ENCODE results near the gene CSNK2A1.

CSNK2A1 gene

GRCh38 chr20:427849-428657 is 115.5 kb downstream of the CSNK2A1 start:
- no peak for DNase-seq

- no peak for DNase-seq
These were observed 116.2 kb downstream of the CSNK2A1 start for GRCh38 chr20:427401-427800.

- DNase-seq = no peak
These were observed 117.0 kb downstream of the CSNK2A1 start for GRCh38 chr20:426566-426965.
